Sigmoid colon (tissue), 7 donors: ENCODE measurements around the gene MAP1B. TPM values are rescaled to one million over a fixed set of nuclear protein-coding genes. Genes with fewer than 3 reads are reported as not detected.

Experiments
- DNase-seq: peaks from one replicate; pipeline ENCODE4 v3.0.0-alpha.2; 2019
- H3K27ac ChIP-seq, 4 donors: fragments of 200-600 bp; sonication (generic); one replicate each; pipeline ENCODE4 v1.5.1; 2016 to 2019; ENCODE audit warnings: mild to moderate bottlenecking in 1 of 4
- H3K27me3 ChIP-seq, 3 donors: fragments of 200-600 bp; sonication (generic); one replicate each; pipeline ENCODE4 v1.5.1; 2019; ENCODE audit warnings: mild to moderate bottlenecking in 1 of 3
- H3K36me3 ChIP-seq, 4 donors: fragments of 200-600 bp; sonication (generic); one replicate each; pipeline ENCODE4 v1.5.1; 2016 to 2019
- H3K4me1 ChIP-seq, 4 donors: fragments of 200-600 bp; sonication (generic); one replicate each; pipeline ENCODE4 v1.5.1; 2017 to 2019
- H3K4me3 ChIP-seq, 4 donors: fragments of 200-600 bp; sonication (generic); one replicate each; pipeline ENCODE4 v1.5.1; 2017 to 2019; ENCODE audit warnings: mild to moderate bottlenecking in 2 of 4, moderate library complexity in 1 of 4
- H3K9me3 ChIP-seq, 4 donors: fragments of 200-600 bp in 3 of 4; sonication (generic) in 3 of 4; one replicate each; pipeline versions ENCODE4 v1.5.1 to v1.6.1; 2013 to 2019
- EP300 ChIP-seq, 4 donors: sonication (generic); formaldehyde crosslinking; IDR thresholded peaks; one replicate each; pipeline ENCODE4 v1.6.1; 2017; ENCODE audit warnings: antibody characterized with exemption in 4 of 4
- POLR2A ChIP-seq, 2 donors: fragments of 450-650 bp; IDR thresholded peaks; one replicate each; pipeline ENCODE4 v1.6.1; 2016; ENCODE audit warnings: antibody characterized with exemption in 2 of 2, mild to moderate bottlenecking in 2 of 2, moderate library complexity in 2 of 2
- POLR2AphosphoS5 ChIP-seq, 4 donors: sonication (generic); formaldehyde crosslinking; IDR thresholded peaks; one replicate each; pipeline ENCODE4 v1.6.1; 2017; ENCODE audit warnings: antibody characterized with exemption in 4 of 4
- WGBS, 2 donors: extraction: QIAGEN DNeasy Blood & Tissue Kit; methylation state at CpG; one replicate each; pipeline ENCODE4 v1.1.7; 2013; 5-methylcytosine and 5-hydroxymethylcytosine counted together
- intact Hi-C: fragments of 100-400 bp; cut with DNase I; formaldehyde crosslinking; loops from one replicate; pipeline ENCODE4 v1.15.1; 2023
- polyA plus RNA-seq, 3 donors: library from polyadenylated mRNA; stranded (reverse); fragments of 200-250 nt; gene quantifications; one replicate each; pipeline ENCODE4 v1.2.3, GENCODE V29; 2013
- total RNA-seq, 4 donors: library from RNA; depleted of rRNA; stranded (reverse); fragments of >200 nt; gene quantifications; one replicate each; pipeline ENCODE4 v1.1.0, GENCODE V29; 2016
- TF ChIP-seq, protein P1 (sequence below), 4 experiments: fragments of 450-650 bp in 3 of 4; fragments of 200-600 bp in 1 of 4; IDR thresholded peaks; one replicate each; pipeline ENCODE4 v1.5.1; 2016 to 2019; ENCODE audit warnings: antibody characterized with exemption in 4 of 4, mild to moderate bottlenecking in 3 of 4, moderate library complexity in 2 of 4
- donor health status: healthy with polysubstance abuse.
- donor health status: Bipolar disorder and iron deficiency.
- donor health status: healthy.

Gene MAP1B
- total and polyA plus RNA-seq, 7 donors, result 0.69 to 659 (median 98.6) TPM

DNA sequence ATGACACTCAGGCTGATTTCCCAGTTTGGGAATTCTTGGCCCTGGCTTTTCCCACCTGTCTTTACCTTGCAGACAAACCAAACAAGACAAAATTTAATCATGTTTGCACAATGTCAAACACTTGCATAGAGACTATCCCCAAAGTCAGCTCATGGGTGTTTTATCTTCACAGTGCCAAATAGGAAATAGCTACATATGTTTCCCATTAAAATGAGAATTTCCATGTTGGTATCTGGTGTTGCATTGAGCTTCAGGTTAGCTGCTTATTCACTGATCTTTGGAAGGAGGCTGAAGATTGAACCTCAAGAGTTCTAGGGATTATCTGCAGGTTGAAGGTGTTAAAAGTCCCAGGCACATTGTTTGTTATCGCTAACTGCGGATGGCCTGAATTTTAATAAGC lies 19.5 kb downstream of the MAP1B start:
- Histone ChIP-seq H3K27me3 (no peaks in the 10 kb centered on the region), H3K4me1 (peaks cover 0 to 25% (median 16%) of the 10 kb centered on the region in 4 donors)

DNA sequence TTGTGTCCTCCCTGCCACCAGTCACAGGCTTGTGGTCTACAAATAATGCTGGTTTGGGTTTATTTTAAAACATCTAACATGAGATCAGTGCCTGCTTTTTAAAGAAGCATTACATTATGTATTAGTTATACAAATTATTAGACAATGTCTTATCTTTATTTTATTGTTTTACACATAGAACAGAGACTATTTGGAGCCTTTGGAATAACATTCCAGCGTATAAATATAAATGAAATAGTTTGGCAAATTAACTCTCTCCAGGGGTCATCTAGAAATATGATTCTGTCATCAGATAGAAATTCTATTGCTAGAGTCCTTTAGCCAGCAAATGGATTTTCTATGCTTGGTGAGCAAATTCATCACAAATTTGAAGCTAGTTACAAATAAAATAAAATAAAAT lies 22.4 kb downstream of the MAP1B start:
- peaks cover 0 to 26% (median 16%) of the 10 kb centered on the region in 4 donors for H3K4me1 ChIP-seq
- H3K27me3 ChIP-seq, result no peaks in the 10 kb centered on the region
- intact Hi-C loops, result no loop called here
- no peak for DNase-seq
- TF ChIP-seq EP300 (IDR thresholded peaks at IDR 0.05), result no peak
- no peak for TF ChIP-seq POLR2A (IDR thresholded peaks at IDR 0.05)
- TF ChIP-seq POLR2AphosphoS5 (IDR thresholded peaks at IDR 0.05), result no peak
- TF ChIP-seq, protein P1, sequence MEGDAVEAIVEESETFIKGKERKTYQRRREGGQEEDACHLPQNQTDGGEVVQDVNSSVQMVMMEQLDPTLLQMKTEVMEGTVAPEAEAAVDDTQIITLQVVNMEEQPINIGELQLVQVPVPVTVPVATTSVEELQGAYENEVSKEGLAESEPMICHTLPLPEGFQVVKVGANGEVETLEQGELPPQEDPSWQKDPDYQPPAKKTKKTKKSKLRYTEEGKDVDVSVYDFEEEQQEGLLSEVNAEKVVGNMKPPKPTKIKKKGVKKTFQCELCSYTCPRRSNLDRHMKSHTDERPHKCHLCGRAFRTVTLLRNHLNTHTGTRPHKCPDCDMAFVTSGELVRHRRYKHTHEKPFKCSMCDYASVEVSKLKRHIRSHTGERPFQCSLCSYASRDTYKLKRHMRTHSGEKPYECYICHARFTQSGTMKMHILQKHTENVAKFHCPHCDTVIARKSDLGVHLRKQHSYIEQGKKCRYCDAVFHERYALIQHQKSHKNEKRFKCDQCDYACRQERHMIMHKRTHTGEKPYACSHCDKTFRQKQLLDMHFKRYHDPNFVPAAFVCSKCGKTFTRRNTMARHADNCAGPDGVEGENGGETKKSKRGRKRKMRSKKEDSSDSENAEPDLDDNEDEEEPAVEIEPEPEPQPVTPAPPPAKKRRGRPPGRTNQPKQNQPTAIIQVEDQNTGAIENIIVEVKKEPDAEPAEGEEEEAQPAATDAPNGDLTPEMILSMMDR (IDR thresholded peaks at IDR 0.05), result no peak
- H3K9me3 ChIP-seq, result no peaks in the 10 kb centered on the region
- H3K4me3 ChIP-seq, result no peak overlapping the region
- peak overlapping the region in 1 of 4 donors; percentile 32 for H3K27ac ChIP-seq
- no peaks in the 10 kb centered on the region for H3K36me3 ChIP-seq
- WGBS, 2 donors, result 42 to 68% methylated on average over 1 of the region's 1 CpG

More for the DNA sequence above, 19.5 kb downstream of the MAP1B start:
- Histone ChIP-seq H3K36me3 (no peaks in the 10 kb centered on the region), H3K27ac (no peak overlapping the region), H3K9me3 (no peaks in the 10 kb centered on the region), H3K4me3 (no peak overlapping the region)
- TF ChIP-seq, protein P1 (IDR thresholded peaks at IDR 0.05), result no peak
- no peak for TF ChIP-seq POLR2A (IDR thresholded peaks at IDR 0.05)
- TF ChIP-seq EP300 (IDR thresholded peaks at IDR 0.05), result no peak
- TF ChIP-seq POLR2AphosphoS5 (IDR thresholded peaks at IDR 0.05), result no peak
- whole genome bisulfite sequencing, 2 donors, result 98% methylated on average over 2 of the region's 2 CpGs
- DNase-seq, result no peak
- intact Hi-C loops, result no loop called here

DNA sequence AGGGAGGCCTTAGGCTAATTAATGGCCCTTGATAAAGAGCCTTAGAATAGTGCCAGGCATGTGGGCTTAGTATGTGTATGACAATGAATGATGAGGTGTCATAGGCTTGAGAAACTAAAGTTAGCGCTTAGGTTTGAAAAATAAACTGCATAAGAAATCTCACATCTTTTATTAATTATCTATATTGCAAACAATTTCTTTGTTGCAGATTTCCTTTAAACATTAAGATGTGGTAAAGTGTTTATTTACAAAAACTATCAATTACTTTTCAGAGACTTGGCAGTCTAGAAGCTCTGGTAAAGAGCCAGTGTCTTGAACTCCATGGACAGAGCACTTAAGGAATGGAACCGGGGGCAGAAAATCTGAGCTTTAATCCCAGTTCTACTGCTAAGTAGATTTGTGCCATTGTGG lies 23.1 kb downstream of the MAP1B start:
- H3K4me1 ChIP-seq, result peaks cover 0 to 19% (median 10%) of the 10 kb centered on the region in 4 donors
- TF ChIP-seq, protein P1 (IDR thresholded peaks at IDR 0.05), result no peak
- TF ChIP-seq EP300 (IDR thresholded peaks at IDR 0.05), result no peak
- no peak for TF ChIP-seq POLR2AphosphoS5 (IDR thresholded peaks at IDR 0.05)
- TF ChIP-seq POLR2A (IDR thresholded peaks at IDR 0.05), result no peak
- H3K27ac ChIP-seq, result peak overlapping the region in 1 of 4 donors; percentile 32
- 77 to 89% methylated on average over 2 of the region's 2 CpGs for WGBS, 2 donors
- no peaks in the 10 kb centered on the region for H3K9me3 ChIP-seq
- no peaks in the 10 kb centered on the region for H3K27me3 ChIP-seq
- no peak overlapping the region for H3K4me3 ChIP-seq
- DNase-seq, result no peak
- no peaks in the 10 kb centered on the region for H3K36me3 ChIP-seq
- intact Hi-C loops, result no loop called here

DNA sequence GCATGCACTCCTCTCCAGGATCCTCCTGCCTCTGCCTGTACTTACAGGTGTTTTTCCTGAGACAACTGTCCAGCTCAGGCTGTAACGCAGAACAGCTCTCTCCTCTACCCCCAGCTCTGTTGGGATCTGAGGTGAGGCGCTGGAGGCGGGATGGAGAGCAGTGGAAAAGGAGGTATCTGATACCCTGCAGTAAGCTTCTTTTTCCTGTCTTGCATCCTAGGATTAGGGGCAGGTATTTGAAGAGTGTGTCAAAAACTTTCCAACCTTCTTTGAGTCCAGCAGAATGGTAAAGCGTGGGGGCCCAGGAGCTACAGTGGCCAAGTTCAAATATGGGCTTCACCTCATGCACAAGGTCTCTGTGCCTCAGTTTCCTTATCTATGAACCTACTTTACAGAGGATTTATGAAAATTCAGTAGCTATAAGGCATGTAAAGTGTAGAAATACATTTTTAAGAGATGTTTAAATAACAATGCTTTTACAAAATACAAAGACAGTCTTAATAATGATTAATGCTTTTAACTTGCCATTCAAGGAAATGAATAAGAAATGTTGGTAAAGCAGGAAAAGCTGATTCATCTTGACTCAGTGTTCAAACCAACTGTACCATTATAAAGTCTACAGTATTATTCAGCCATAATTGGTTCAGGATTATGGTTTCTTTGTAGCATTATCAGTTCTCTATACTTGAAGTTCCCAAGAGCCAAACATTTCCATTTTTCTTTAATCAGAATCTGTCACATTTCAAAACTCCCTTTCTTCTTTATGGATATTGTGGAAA lies 26.1 kb downstream of the MAP1B start:
- H3K27ac ChIP-seq, result peak overlapping the region in 1 of 4 donors; percentile 48
- H3K4me1 ChIP-seq, result peaks cover 0 to 21% (median 20%) of the 10 kb centered on the region in 4 donors
- WGBS, 2 donors, result 89 to 91% methylated on average over 4 of the region's 4 CpGs
- no peaks in the 10 kb centered on the region for H3K9me3 ChIP-seq
- no peak for TF ChIP-seq POLR2A (IDR thresholded peaks at IDR 0.05)
- no peak for TF ChIP-seq POLR2AphosphoS5 (IDR thresholded peaks at IDR 0.05)
- no peak for TF ChIP-seq EP300 (IDR thresholded peaks at IDR 0.05)
- TF ChIP-seq, protein P1 (IDR thresholded peaks at IDR 0.05), result no peak
- intact Hi-C loops, result no loop called here
- H3K4me3 ChIP-seq, result no peak overlapping the region
- H3K36me3 ChIP-seq, result no peaks in the 10 kb centered on the region
- no peaks in the 10 kb centered on the region for H3K27me3 ChIP-seq
- no peak for DNase-seq
